HepG2 (cell line): Measurements from ENCODE around the gene CHCHD5. TPM values are rescaled to one million over a fixed set of nuclear protein-coding genes. Genes with fewer than 3 reads are reported as not detected.

Experiments
- HCFC1 ChIP-seq: fragments of 150-350 bp; IDR thresholded peaks from 2 replicates; pipeline ENCODE4 v1.6.1; 2014; ENCODE audit warnings: low read depth, low read length
- MAF1 ChIP-seq: sonication (generic); formaldehyde crosslinking; IDR thresholded peaks from 2 replicates; pipeline ENCODE4 v1.5.0; 2020; ENCODE audit warnings: missing genetic modification reagents, borderline replicate concordance
- PHF21A ChIP-seq: sonication (generic); formaldehyde crosslinking; IDR thresholded peaks from 2 replicates; pipeline ENCODE4 v1.5.0; 2020; ENCODE audit warnings: mild to moderate bottlenecking, missing genetic modification reagents
- POGZ ChIP-seq: sonication (generic); formaldehyde crosslinking; IDR thresholded peaks from 2 replicates; pipeline ENCODE4 v1.4.0; 2020; ENCODE audit warnings: mild to moderate bottlenecking, missing genetic modification reagents
- SIN3B ChIP-seq: fragments of 150-350 bp; IDR thresholded peaks from 2 replicates; pipeline ENCODE4 v1.6.1; 2014; ENCODE audit warnings: low read length
- ZIK1 ChIP-seq: sonication (generic); formaldehyde crosslinking; IDR thresholded peaks from 2 replicates; pipeline ENCODE4 v1.5.0; 2020; ENCODE audit warnings: mild to moderate bottlenecking, low read depth, missing genetic modification reagents, borderline replicate concordance
- ZNF343 ChIP-seq: sonication (generic); formaldehyde crosslinking; IDR thresholded peaks from 2 replicates; pipeline ENCODE4 v1.4.0; 2020; ENCODE audit warnings: mild to moderate bottlenecking, missing genetic modification reagents
- ZNF792 ChIP-seq: IDR thresholded peaks from 2 replicates; pipeline ENCODE4 v1.6.1; 2016
- polyA plus RNA-seq, 8 experiments: library from polyadenylated mRNA; depleted of rRNA in 3 of 8; stranded (reverse) in 7 of 8; unstranded in 1 of 8; fragments of >200 nt; fragmentation: Illumina TruSeq in 4 of 8; extraction: Trizol in 4 of 8; gene quantifications; 2 replicates each; pipeline versions ENCODE4 v1.2.1 to v1.2.3, GENCODE V29; 2011 to 2016; ENCODE audit warnings: low read depth in 4 of 8, missing spikeins in 1 of 8, mixed read lengths in 1 of 8; ENCODE audit not compliant: insufficient read depth in 1 of 8
- total RNA-seq, 5 experiments: library from RNA; depleted of rRNA; stranded (reverse); fragments of >200 nt; fragmentation: Illumina TruSeq; extraction: Trizol; gene quantifications; 2 replicates each; pipeline ENCODE4 v1.2.3, GENCODE V29; 2016; ENCODE audit warnings: low read depth in 1 of 5
- TF ChIP-seq, protein P1 (sequence below): sonication (generic); formaldehyde crosslinking; IDR thresholded peaks from 2 replicates; pipeline ENCODE4 v1.4.0; 2020; ENCODE audit warnings: mild to moderate bottlenecking, missing genetic modification reagents
- TF ChIP-seq, protein P2 (sequence below): sonication (generic); formaldehyde crosslinking; IDR thresholded peaks from 2 replicates; pipeline ENCODE4 v1.4.0; 2020; ENCODE audit warnings: missing genetic modification reagents
- TF ChIP-seq, protein P3 (sequence below): sonication (generic); formaldehyde crosslinking; IDR thresholded peaks from 2 replicates; pipeline ENCODE4 v1.8.1; 2023; ENCODE audit warnings: missing genetic modification reagents, inconsistent platforms, borderline replicate concordance
- TF ChIP-seq, protein P4 (sequence below): sonication (generic); formaldehyde crosslinking; IDR thresholded peaks from 2 replicates; pipeline ENCODE4 v1.4.0; 2020; ENCODE audit warnings: missing genetic modification reagents
- TF ChIP-seq, protein P5 (sequence below): sonication (generic); formaldehyde crosslinking; IDR thresholded peaks from 2 replicates; pipeline ENCODE4 v1.8.1; 2023; ENCODE audit warnings: mild to moderate bottlenecking, moderate library complexity, missing genetic modification reagents
- TF ChIP-seq, protein P6 (sequence below): IDR thresholded peaks from 2 replicates; pipeline ENCODE4 v1.6.1; 2016; ENCODE audit warnings: missing biosample characterization, missing genetic modification reagents, low read depth

Gene CHCHD5
- total and polyA plus RNA-seq, 2 of the 13 experiments (the other 11 are each of a cell fraction or from before 2014, with no cell fraction given) = 19.0 to 23.9 TPM

DNA sequence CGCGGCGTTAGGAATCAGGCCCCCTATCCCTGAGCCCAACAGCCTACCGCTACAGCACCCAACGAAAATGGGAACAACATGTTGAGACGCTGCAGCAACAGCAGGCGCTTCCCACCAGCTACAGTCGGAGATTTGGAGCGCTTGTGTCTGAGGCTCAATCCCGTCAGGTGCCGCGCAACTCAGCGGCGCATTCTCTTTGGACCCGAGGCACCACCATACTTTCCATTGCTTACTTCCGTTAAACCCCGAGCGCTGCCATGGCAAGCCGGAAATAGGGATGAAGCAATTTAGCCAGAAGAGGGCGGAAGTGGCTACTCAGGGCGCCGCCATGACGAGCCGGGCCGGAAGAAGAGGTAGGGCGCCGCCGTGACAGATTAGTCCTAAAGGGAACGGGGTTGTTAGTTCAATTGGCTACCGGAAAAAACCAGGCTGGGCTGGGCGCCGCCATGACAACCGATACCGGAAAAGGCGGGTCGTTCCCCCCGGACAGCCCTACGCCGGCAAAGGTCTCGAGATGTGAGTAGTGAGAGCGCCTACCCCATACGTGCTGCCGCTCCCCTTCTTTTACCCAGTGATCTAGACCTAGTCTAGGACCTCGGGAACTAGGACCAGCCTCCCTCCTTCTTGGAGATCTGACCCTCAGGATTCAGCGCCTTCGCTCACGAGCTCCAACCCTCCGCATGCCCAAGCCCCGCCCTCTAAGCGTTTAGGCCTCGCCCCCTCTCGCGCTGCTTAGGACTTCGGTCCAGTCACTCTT, at the start of gene CHCHD5 (continued):
- peak; percentile 96 for TF ChIP-seq PHF21A (CRISPR knock-in tag)
- TF ChIP-seq POGZ (CRISPR knock-in tag) = peak; percentile 84
- peak; percentile 81 for TF ChIP-seq HCFC1
- no peak for TF ChIP-seq ZIK1 (CRISPR knock-in tag)
- no peak for TF ChIP-seq SIN3B
- TF ChIP-seq, protein P1, sequence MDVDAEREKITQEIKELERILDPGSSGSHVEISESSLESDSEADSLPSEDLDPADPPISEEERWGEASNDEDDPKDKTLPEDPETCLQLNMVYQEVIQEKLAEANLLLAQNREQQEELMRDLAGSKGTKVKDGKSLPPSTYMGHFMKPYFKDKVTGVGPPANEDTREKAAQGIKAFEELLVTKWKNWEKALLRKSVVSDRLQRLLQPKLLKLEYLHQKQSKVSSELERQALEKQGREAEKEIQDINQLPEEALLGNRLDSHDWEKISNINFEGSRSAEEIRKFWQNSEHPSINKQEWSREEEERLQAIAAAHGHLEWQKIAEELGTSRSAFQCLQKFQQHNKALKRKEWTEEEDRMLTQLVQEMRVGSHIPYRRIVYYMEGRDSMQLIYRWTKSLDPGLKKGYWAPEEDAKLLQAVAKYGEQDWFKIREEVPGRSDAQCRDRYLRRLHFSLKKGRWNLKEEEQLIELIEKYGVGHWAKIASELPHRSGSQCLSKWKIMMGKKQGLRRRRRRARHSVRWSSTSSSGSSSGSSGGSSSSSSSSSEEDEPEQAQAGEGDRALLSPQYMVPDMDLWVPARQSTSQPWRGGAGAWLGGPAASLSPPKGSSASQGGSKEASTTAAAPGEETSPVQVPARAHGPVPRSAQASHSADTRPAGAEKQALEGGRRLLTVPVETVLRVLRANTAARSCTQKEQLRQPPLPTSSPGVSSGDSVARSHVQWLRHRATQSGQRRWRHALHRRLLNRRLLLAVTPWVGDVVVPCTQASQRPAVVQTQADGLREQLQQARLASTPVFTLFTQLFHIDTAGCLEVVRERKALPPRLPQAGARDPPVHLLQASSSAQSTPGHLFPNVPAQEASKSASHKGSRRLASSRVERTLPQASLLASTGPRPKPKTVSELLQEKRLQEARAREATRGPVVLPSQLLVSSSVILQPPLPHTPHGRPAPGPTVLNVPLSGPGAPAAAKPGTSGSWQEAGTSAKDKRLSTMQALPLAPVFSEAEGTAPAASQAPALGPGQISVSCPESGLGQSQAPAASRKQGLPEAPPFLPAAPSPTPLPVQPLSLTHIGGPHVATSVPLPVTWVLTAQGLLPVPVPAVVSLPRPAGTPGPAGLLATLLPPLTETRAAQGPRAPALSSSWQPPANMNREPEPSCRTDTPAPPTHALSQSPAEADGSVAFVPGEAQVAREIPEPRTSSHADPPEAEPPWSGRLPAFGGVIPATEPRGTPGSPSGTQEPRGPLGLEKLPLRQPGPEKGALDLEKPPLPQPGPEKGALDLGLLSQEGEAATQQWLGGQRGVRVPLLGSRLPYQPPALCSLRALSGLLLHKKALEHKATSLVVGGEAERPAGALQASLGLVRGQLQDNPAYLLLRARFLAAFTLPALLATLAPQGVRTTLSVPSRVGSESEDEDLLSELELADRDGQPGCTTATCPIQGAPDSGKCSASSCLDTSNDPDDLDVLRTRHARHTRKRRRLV = peak; percentile 80
- TF ChIP-seq, protein P2, sequence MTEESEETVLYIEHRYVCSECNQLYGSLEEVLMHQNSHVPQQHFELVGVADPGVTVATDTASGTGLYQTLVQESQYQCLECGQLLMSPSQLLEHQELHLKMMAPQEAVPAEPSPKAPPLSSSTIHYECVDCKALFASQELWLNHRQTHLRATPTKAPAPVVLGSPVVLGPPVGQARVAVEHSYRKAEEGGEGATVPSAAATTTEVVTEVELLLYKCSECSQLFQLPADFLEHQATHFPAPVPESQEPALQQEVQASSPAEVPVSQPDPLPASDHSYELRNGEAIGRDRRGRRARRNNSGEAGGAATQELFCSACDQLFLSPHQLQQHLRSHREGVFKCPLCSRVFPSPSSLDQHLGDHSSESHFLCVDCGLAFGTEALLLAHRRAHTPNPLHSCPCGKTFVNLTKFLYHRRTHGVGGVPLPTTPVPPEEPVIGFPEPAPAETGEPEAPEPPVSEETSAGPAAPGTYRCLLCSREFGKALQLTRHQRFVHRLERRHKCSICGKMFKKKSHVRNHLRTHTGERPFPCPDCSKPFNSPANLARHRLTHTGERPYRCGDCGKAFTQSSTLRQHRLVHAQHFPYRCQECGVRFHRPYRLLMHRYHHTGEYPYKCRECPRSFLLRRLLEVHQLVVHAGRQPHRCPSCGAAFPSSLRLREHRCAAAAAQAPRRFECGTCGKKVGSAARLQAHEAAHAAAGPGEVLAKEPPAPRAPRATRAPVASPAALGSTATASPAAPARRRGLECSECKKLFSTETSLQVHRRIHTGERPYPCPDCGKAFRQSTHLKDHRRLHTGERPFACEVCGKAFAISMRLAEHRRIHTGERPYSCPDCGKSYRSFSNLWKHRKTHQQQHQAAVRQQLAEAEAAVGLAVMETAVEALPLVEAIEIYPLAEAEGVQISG (CRISPR knock-in tag) = peak; percentile 97
- peak; percentile 84; the same call in 1 of the 2 replicates for TF ChIP-seq ZNF792 (CRISPR knock-in tag)
- TF ChIP-seq, protein P3, sequence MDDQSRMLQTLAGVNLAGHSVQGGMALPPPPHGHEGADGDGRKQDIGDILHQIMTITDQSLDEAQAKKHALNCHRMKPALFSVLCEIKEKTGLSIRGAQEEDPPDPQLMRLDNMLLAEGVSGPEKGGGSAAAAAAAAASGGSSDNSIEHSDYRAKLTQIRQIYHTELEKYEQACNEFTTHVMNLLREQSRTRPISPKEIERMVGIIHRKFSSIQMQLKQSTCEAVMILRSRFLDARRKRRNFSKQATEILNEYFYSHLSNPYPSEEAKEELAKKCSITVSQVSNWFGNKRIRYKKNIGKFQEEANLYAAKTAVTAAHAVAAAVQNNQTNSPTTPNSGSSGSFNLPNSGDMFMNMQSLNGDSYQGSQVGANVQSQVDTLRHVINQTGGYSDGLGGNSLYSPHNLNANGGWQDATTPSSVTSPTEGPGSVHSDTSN (CRISPR knock-in tag) = no peak
- peak; percentile 79 for TF ChIP-seq ZNF343
- peak; percentile 57; the same call in 1 of the 2 replicates for TF ChIP-seq MAF1 (CRISPR knock-in tag)
- TF ChIP-seq, protein P4, sequence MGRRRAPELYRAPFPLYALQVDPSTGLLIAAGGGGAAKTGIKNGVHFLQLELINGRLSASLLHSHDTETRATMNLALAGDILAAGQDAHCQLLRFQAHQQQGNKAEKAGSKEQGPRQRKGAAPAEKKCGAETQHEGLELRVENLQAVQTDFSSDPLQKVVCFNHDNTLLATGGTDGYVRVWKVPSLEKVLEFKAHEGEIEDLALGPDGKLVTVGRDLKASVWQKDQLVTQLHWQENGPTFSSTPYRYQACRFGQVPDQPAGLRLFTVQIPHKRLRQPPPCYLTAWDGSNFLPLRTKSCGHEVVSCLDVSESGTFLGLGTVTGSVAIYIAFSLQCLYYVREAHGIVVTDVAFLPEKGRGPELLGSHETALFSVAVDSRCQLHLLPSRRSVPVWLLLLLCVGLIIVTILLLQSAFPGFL = no peak
- TF ChIP-seq, protein P5, sequence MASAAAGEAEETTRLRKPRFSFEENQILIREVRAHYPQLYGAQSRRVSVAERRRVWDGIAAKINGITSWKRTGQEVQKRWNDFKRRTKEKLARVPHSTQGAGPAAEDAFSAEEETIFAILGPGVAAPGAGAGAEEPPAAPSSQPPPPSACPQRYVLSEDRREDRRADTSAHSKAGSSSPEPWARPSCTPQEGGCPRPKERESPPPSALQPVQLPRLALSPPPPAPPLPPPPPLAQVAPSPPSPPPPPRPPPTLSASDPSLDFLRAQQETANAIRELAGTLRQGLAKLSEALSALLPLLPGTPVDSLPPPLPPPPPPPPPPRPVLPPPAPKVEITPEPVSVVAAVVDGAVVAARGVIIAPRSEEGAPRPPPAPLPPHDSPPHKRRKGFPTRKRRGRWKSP = peak; percentile 95
- TF ChIP-seq, protein P6, sequence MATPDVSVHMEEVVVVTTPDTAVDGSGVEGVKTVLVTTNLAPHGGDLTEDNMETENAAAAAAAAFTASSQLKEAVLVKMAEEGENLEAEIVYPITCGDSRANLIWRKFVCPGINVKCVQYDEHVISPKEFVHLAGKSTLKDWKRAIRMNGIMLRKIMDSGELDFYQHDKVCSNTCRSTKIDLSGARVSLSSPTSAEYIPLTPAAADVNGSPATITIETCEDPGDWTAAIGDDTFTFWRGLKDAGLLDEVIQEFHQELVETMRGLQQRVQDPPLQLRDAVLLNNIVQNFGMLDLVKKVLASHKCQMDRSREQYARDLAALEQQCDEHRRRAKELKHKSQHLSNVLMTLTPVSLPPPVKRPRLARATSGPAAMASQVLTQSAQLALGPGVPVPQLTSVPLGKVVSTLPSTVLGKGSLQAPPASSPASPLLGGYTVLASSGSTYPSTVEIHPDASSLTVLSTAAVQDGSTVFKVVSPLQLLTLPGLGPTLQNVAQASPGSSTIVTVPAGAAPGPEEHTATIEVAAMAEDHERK = peak; percentile 50; the same call in 1 of the 2 replicates
